Loucy (cell line): ENCODE data around the gene CACUL1.

ENCODE experiments used
- H2AFZ ChIP-seq: fragments of 200-600 bp; sonication (generic); 2 replicates; pipeline ENCODE4 v1.6.0; 2016; ENCODE audit warnings: antibody characterized with exemption, mild to moderate bottlenecking, low read length, moderate library complexity
- H3F3A ChIP-seq: fragments of 200-600 bp; 2 replicates; pipeline ENCODE4 v1.6.0; 2016; ENCODE audit warnings: antibody characterized with exemption, low read depth, mild to moderate bottlenecking
- H3K27me3 ChIP-seq: fragments of 200-600 bp; sonication (generic); 2 replicates; pipeline ENCODE4 v1.6.1; 2014; ENCODE audit warnings: low read length, mild to moderate bottlenecking; ENCODE audit not compliant: insufficient read depth, poor library complexity, severe bottlenecking
- H3K36me3 ChIP-seq: fragments of 200-600 bp; sonication (generic); 2 replicates; pipeline ENCODE4 v1.6.1; 2016; ENCODE audit warnings: low read length; ENCODE audit not compliant: insufficient read depth
- H3K4me1 ChIP-seq: fragments of 200-600 bp; sonication (generic); 2 replicates; pipeline ENCODE4 v1.5.1; 2014; ENCODE audit warnings: low read length, mild to moderate bottlenecking; ENCODE audit not compliant: insufficient read depth, poor library complexity, severe bottlenecking
- H3K4me2 ChIP-seq: fragments of 200-600 bp; sonication (generic); 2 replicates; pipeline ENCODE4 v1.6.0; 2014; ENCODE audit warnings: antibody characterized with exemption, low read length, low read depth, mild to moderate bottlenecking; ENCODE audit not compliant: poor library complexity, severe bottlenecking
- H3K4me3 ChIP-seq: fragments of 200-600 bp; sonication (generic); 2 replicates; pipeline ENCODE4 v1.5.1; 2014; ENCODE audit warnings: low read length, mild to moderate bottlenecking, mixed read lengths; ENCODE audit not compliant: poor library complexity, severe bottlenecking
- H3K79me2 ChIP-seq: fragments of 200-600 bp; sonication (generic); 2 replicates; pipeline ENCODE4 v1.6.1; 2014; ENCODE audit warnings: low read length; ENCODE audit not compliant: insufficient read depth
- H3K9ac ChIP-seq: fragments of 200-600 bp; sonication (generic); 2 replicates; pipeline ENCODE4 v1.6.0; 2014; ENCODE audit warnings: mild to moderate bottlenecking, low read depth, low read length, moderate library complexity; ENCODE audit not compliant: poor library complexity, severe bottlenecking
- H3K9me2 ChIP-seq: fragments of 200-600 bp; sonication (generic); replicated peaks from 2 replicates; pipeline ENCODE4 v1.6.1; 2016; ENCODE audit warnings: low read depth, low read length, mixed read lengths
- H3K9me3 ChIP-seq: fragments of 200-600 bp; sonication (generic); 2 replicates; pipeline ENCODE4 v1.6.1; 2014; ENCODE audit warnings: mild to moderate bottlenecking, antibody characterized with exemption, low read length, low read depth; ENCODE audit not compliant: insufficient read depth
- H4K20me1 ChIP-seq: fragments of 200-600 bp; sonication (generic); 2 replicates; pipeline ENCODE4 v1.6.0; 2014; ENCODE audit warnings: antibody characterized with exemption, low read length, mild to moderate bottlenecking; ENCODE audit not compliant: insufficient read depth, poor library complexity, severe bottlenecking
- CTCF ChIP-seq: fragments of 200-600 bp; sonication (generic); conservative IDR thresholded peaks from 2 replicates; pipeline ENCODE4 v1.5.1; 2014; ENCODE audit warnings: mild to moderate bottlenecking, antibody characterized with exemption, low read length
- EZH2phosphoT487 ChIP-seq: fragments of 200-600 bp; IDR thresholded peaks from 2 replicates; pipeline ENCODE4 v1.6.1; 2018; ENCODE audit warnings: antibody characterized with exemption, mild to moderate bottlenecking, moderate library complexity, borderline replicate concordance

Gene CACUL1

GRCh38 chr10:118752409-118752808, 2.4 kb downstream of the CACUL1 start:
- no peak overlapping the region for H2AFZ ChIP-seq
- H3K9me3 ChIP-seq, result no peaks in the 10 kb centered on the region
- H3K36me3 ChIP-seq, result no peaks in the 10 kb centered on the region
- H3K4me3 ChIP-seq, result peak overlapping the region; percentile 93
- no peaks in the 10 kb centered on the region for H3F3A ChIP-seq
- H4K20me1 ChIP-seq, result peaks cover 65% of the 10 kb centered on the region
- TF ChIP-seq CTCF, result no peak
- TF ChIP-seq EZH2phosphoT487, result no peak
- no peaks in the 10 kb centered on the region for H3K9me2 ChIP-seq
- H3K4me2 ChIP-seq, result peak overlapping the region; percentile 85
- peaks cover 69% of the 10 kb centered on the region for H3K79me2 ChIP-seq
- no peaks in the 10 kb centered on the region for H3K27me3 ChIP-seq
- peaks cover 52% of the 10 kb centered on the region for H3K4me1 ChIP-seq
- H3K9ac ChIP-seq, result peak overlapping the region; percentile 89

GRCh38 chr10:118751265-118751664, 3.5 kb downstream of the CACUL1 start:
- H3K9me3 ChIP-seq, result no peaks in the 10 kb centered on the region
- H3K4me3 ChIP-seq, result peak overlapping the region; percentile 93
- H3K9ac ChIP-seq, result peak overlapping the region; percentile 89
- no peaks in the 10 kb centered on the region for H3K9me2 ChIP-seq
- H3F3A ChIP-seq, result no peaks in the 10 kb centered on the region; the same call in 1 of the 2 replicates
- H3K79me2 ChIP-seq, result peaks cover 80% of the 10 kb centered on the region
- H3K27me3 ChIP-seq, result no peaks in the 10 kb centered on the region
- H2AFZ ChIP-seq, result no peak overlapping the region
- H3K4me2 ChIP-seq, result peak overlapping the region; percentile 85
- peaks cover 76% of the 10 kb centered on the region for H4K20me1 ChIP-seq
- peaks cover 64% of the 10 kb centered on the region for H3K4me1 ChIP-seq
- TF ChIP-seq CTCF (no peak), EZH2phosphoT487 (no peak)
- H3K36me3 ChIP-seq, result no peaks in the 10 kb centered on the region

GRCh38 chr10:118748041-118748440, 6.7 kb downstream of the CACUL1 start:
- no peaks in the 10 kb centered on the region for H3K27me3 ChIP-seq
- H3K36me3 ChIP-seq, result no peaks in the 10 kb centered on the region
- H3K9me3 ChIP-seq, result no peaks in the 10 kb centered on the region
- no peaks in the 10 kb centered on the region; the same call in 1 of the 2 replicates for H3F3A ChIP-seq
- TF ChIP-seq EZH2phosphoT487 (no peak), CTCF (no peak)
- H4K20me1 ChIP-seq, result peaks cover 85% of the 10 kb centered on the region
- H3K9me2 ChIP-seq, result no peaks in the 10 kb centered on the region
- peak overlapping the region; percentile 85 for H3K4me2 ChIP-seq
- H3K79me2 ChIP-seq, result peaks cover 99% of the 10 kb centered on the region
- H3K9ac ChIP-seq, result no peak overlapping the region
- H3K4me3 ChIP-seq, result peak overlapping the region; percentile 2
- peaks cover 61% of the 10 kb centered on the region for H3K4me1 ChIP-seq
- H2AFZ ChIP-seq, result no peak overlapping the region
